Measurements from ENCODE around the gene PRDM2. TPM values are rescaled to one million over a fixed set of nuclear protein-coding genes. Genes with fewer than 3 reads are reported as not detected.

Gene PRDM2
- polyA plus RNA-seq, 1 of the 3 experiments (the other 2 are of a cell fraction) = 7.2 TPM

DNA sequence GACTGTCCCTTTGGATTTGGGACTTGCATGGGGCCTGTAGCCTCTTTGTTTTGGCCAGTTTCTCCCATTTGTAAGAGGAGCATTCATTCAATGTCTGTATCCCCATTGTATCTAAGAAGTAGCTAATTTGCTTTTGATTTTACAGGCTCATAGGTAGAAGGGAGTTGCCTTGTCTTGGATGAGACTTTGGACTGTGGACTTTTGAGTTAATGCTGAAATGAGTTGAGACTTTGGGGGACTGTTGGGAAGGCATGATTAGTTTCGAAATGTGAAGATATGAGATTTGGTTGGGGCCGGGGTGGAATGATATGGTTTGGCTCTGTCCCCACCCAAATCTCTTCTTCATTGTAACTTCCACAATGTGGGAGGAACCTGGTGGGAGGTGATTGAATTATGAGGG lies 151.7 kb downstream of the PRDM2 start:
- ChIA-PET POLR2A (no interaction called here), CTCF (no interaction called here)
- H3K79me2 ChIP-seq (ENCODE audit: insufficient read depth) = no peaks in the 10 kb centered on the region
- no peak for DNase-seq
- no peak overlapping the region for H3K4me2 ChIP-seq
- 0% methylated on average over 2 of the region's 2 CpGs for WGBS (ENCODE audit: low lambda C conversion rate)
- H3K4me1 ChIP-seq (ENCODE audit: control insufficient read depth in 1 of 2, insufficient read depth in 2 of 2, low read depth in 1 of 2, low read length in 1 of 2) = no peaks in the 10 kb centered on the region
- H3K9me3 ChIP-seq = no peaks in the 10 kb centered on the region
- no peaks in the 10 kb centered on the region for H3K36me3 ChIP-seq (replicated peaks in 1 of 2; ENCODE audit: control insufficient read depth in 1 of 2, insufficient read depth in 2 of 2, low read length in 1 of 2)
- H3K27me3 ChIP-seq (ENCODE audit: insufficient read depth) = no peaks in the 10 kb centered on the region
- H4K20me1 ChIP-seq (ENCODE audit: insufficient read depth) = no peaks in the 10 kb centered on the region
- TF ChIP-seq, protein P1, sequence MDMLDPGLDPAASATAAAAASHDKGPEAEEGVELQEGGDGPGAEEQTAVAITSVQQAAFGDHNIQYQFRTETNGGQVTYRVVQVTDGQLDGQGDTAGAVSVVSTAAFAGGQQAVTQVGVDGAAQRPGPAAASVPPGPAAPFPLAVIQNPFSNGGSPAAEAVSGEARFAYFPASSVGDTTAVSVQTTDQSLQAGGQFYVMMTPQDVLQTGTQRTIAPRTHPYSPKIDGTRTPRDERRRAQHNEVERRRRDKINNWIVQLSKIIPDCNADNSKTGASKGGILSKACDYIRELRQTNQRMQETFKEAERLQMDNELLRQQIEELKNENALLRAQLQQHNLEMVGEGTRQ (IDR thresholded peaks at IDR 0.05; ENCODE audit: borderline replicate concordance, low read depth, low read length) = no peak
- no peak for TF ChIP-seq TEAD4 (IDR thresholded peaks at IDR 0.05; ENCODE audit: borderline replicate concordance, insufficient read depth)
- no peak overlapping the region for H2AFZ ChIP-seq (ENCODE audit: low read depth)
- H3F3A ChIP-seq (replicated peaks; ENCODE audit: insufficient read depth) = peaks cover 3% of the 10 kb centered on the region
- no peak overlapping the region for H3K27ac ChIP-seq (ENCODE audit: low read depth in 2 of 2, low read length in 1 of 2)
- no peaks in the 10 kb centered on the region for H3K9me2 ChIP-seq
- no peak overlapping the region for H3K4me3 ChIP-seq (ENCODE audit: low read depth in 2 of 2, low read length in 1 of 2)
- H3K9ac ChIP-seq = no peak overlapping the region

DNA sequence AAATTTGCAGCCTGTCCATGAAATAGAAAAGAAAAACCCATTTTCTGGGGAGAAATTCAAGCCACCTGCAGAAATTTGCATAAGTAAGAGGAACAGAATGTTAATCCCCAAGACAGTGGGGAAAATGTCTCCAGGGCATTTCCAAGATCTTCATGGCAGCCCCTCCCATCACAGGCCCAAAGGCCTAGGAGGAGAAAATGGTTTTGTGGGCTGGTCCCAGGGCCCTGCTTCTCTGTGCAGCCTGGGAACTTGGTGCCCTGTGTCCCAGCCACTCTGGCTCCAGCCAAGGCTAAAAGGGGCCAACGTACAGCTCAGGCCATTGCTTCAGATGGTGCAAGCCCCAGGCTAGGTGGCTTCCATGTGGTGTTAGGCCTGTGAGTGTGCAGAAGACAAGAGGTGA lies 155.6 kb downstream of the PRDM2 start:
- H3K4me1 ChIP-seq (ENCODE audit: control insufficient read depth in 1 of 2, insufficient read depth in 2 of 2, low read depth in 1 of 2, low read length in 1 of 2) = no peaks in the 10 kb centered on the region
- no peak for TF ChIP-seq TEAD4 (IDR thresholded peaks at IDR 0.05; ENCODE audit: borderline replicate concordance, insufficient read depth)
- TF ChIP-seq, protein P2, sequence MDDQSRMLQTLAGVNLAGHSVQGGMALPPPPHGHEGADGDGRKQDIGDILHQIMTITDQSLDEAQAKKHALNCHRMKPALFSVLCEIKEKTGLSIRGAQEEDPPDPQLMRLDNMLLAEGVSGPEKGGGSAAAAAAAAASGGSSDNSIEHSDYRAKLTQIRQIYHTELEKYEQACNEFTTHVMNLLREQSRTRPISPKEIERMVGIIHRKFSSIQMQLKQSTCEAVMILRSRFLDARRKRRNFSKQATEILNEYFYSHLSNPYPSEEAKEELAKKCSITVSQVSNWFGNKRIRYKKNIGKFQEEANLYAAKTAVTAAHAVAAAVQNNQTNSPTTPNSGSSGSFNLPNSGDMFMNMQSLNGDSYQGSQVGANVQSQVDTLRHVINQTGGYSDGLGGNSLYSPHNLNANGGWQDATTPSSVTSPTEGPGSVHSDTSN (IDR thresholded peaks at IDR 0.05) = no peak
- TF ChIP-seq YY1 (IDR thresholded peaks at IDR 0.05; ENCODE audit: low read depth) = no peak
- TF ChIP-seq, protein P3, sequence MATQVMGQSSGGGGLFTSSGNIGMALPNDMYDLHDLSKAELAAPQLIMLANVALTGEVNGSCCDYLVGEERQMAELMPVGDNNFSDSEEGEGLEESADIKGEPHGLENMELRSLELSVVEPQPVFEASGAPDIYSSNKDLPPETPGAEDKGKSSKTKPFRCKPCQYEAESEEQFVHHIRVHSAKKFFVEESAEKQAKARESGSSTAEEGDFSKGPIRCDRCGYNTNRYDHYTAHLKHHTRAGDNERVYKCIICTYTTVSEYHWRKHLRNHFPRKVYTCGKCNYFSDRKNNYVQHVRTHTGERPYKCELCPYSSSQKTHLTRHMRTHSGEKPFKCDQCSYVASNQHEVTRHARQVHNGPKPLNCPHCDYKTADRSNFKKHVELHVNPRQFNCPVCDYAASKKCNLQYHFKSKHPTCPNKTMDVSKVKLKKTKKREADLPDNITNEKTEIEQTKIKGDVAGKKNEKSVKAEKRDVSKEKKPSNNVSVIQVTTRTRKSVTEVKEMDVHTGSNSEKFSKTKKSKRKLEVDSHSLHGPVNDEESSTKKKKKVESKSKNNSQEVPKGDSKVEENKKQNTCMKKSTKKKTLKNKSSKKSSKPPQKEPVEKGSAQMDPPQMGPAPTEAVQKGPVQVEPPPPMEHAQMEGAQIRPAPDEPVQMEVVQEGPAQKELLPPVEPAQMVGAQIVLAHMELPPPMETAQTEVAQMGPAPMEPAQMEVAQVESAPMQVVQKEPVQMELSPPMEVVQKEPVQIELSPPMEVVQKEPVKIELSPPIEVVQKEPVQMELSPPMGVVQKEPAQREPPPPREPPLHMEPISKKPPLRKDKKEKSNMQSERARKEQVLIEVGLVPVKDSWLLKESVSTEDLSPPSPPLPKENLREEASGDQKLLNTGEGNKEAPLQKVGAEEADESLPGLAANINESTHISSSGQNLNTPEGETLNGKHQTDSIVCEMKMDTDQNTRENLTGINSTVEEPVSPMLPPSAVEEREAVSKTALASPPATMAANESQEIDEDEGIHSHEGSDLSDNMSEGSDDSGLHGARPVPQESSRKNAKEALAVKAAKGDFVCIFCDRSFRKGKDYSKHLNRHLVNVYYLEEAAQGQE (IDR thresholded peaks at IDR 0.05; ENCODE audit: low read depth, low read length) = no peak
- TF ChIP-seq RFX5 (IDR thresholded peaks at IDR 0.05; ENCODE audit: low read length) = no peak
- TF ChIP-seq, protein P4, sequence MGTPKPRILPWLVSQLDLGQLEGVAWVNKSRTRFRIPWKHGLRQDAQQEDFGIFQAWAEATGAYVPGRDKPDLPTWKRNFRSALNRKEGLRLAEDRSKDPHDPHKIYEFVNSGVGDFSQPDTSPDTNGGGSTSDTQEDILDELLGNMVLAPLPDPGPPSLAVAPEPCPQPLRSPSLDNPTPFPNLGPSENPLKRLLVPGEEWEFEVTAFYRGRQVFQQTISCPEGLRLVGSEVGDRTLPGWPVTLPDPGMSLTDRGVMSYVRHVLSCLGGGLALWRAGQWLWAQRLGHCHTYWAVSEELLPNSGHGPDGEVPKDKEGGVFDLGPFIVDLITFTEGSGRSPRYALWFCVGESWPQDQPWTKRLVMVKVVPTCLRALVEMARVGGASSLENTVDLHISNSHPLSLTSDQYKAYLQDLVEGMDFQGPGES (IDR thresholded peaks at IDR 0.05; ENCODE audit: low read depth, low read length) = no peak
- TF ChIP-seq, protein P5, sequence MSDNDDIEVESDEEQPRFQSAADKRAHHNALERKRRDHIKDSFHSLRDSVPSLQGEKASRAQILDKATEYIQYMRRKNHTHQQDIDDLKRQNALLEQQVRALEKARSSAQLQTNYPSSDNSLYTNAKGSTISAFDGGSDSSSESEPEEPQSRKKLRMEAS (IDR thresholded peaks at IDR 0.05; ENCODE audit: low read depth) = no peak
- TF ChIP-seq NRF1 (IDR thresholded peaks at IDR 0.05; ENCODE audit: low read depth, low read length) = no peak
- no peak for TF ChIP-seq TCF12 (IDR thresholded peaks at IDR 0.05)
- no peak for TF ChIP-seq RAD21 (IDR thresholded peaks at IDR 0.05; ENCODE audit: low read length)
- no peak for TF ChIP-seq RXRA (IDR thresholded peaks at IDR 0.05; ENCODE audit: borderline replicate concordance, low read depth)
- no peak for TF ChIP-seq TAF1 (IDR thresholded peaks at IDR 0.05; ENCODE audit: borderline replicate concordance, low read depth, low read length)
- no peak for TF ChIP-seq POLR2AphosphoS5 (IDR thresholded peaks at IDR 0.05; ENCODE audit: low read depth, low read length)
- TF ChIP-seq, protein P6, sequence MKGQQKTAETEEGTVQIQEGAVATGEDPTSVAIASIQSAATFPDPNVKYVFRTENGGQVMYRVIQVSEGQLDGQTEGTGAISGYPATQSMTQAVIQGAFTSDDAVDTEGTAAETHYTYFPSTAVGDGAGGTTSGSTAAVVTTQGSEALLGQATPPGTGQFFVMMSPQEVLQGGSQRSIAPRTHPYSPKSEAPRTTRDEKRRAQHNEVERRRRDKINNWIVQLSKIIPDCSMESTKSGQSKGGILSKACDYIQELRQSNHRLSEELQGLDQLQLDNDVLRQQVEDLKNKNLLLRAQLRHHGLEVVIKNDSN (IDR thresholded peaks at IDR 0.05; ENCODE audit: borderline replicate concordance, low read depth) = no peak
- no peak for TF ChIP-seq NFIC (IDR thresholded peaks at IDR 0.05; ENCODE audit: borderline replicate concordance)
- WGBS (ENCODE audit: low lambda C conversion rate) = no CpG with 5 or more reads among the region's 1 CpG
- POLR2A ChIA-PET = no interaction called here
- H3K9ac ChIP-seq = no peak overlapping the region
- no peak overlapping the region for H2AFZ ChIP-seq (ENCODE audit: low read depth)
- no peaks in the 10 kb centered on the region for H3K36me3 ChIP-seq (replicated peaks in 1 of 2; ENCODE audit: control insufficient read depth in 1 of 2, insufficient read depth in 2 of 2, low read length in 1 of 2)
- H3K9me3 ChIP-seq = no peaks in the 10 kb centered on the region
- no peak overlapping the region for H3K4me2 ChIP-seq
- H4K20me1 ChIP-seq (ENCODE audit: insufficient read depth) = no peaks in the 10 kb centered on the region
- no peaks in the 10 kb centered on the region for H3K79me2 ChIP-seq (ENCODE audit: insufficient read depth)
- H3K27ac ChIP-seq (ENCODE audit: low read depth in 2 of 2, low read length in 1 of 2) = no peak overlapping the region
- no peak overlapping the region for H3K4me3 ChIP-seq (ENCODE audit: low read depth in 2 of 2, low read length in 1 of 2)
- H3K9me2 ChIP-seq = no peaks in the 10 kb centered on the region
- no peaks in the 10 kb centered on the region for H3F3A ChIP-seq (replicated peaks; ENCODE audit: insufficient read depth)
- CTCF ChIA-PET = no interaction called here
- no peak for DNase-seq
- H3K27me3 ChIP-seq (ENCODE audit: insufficient read depth) = no peaks in the 10 kb centered on the region
